ENCODE measurements around the gene ZNF799. TPM values are rescaled to one million over a fixed set of nuclear protein-coding genes. Genes with fewer than 3 reads are reported as not detected.

ZNF799 gene
- total and polyA plus RNA-seq, 4 donors, result 3.6 to 9.8 (median 5.8) TPM

- peaks cover 3 to 43% (median 26%) of the 10 kb centered on the region in 4 donors for H3K36me3 ChIP-seq (ENCODE audit: control insufficient read depth in 4 of 4, insufficient read depth in 4 of 4, low read length in 4 of 4)
- no peak for TF ChIP-seq CTCF (IDR thresholded peaks at IDR 0.05; ENCODE audit: control extremely low read depth, extremely low read depth)
- peaks cover 17 to 46% (median 21%) of the 10 kb centered on the region in 4 donors for H3K9me3 ChIP-seq (ENCODE audit: control insufficient read depth in 4 of 4, insufficient read depth in 3 of 4, low read length in 3 of 4)
- no peak overlapping the region for H3K4me3 ChIP-seq
- 93 to 95% methylated on average over 4 of the region's 4 CpGs for WGBS, 2 donors
- DNase-seq (no peak), ATAC-seq (ENCODE audit: insufficient read depth, low FRiP score) (no peak)
- no peaks in the 10 kb centered on the region for H3K4me1 ChIP-seq (ENCODE audit: control insufficient read depth in 5 of 5, insufficient read depth in 5 of 5, low read length in 5 of 5)
- H3K27ac ChIP-seq (ENCODE audit: low read depth in 1 of 2, low read length in 1 of 2), result no peak overlapping the region
- no peak overlapping the region for H3K9ac ChIP-seq (ENCODE audit: insufficient read depth in 1 of 2, low read length in 2 of 2)
- no peaks in the 10 kb centered on the region for H3K27me3 ChIP-seq (ENCODE audit: control insufficient read depth in 3 of 3, insufficient read depth in 3 of 3, low read length in 2 of 3)
Measured at GRCh38 chr19:12353375-12353774, 47.7 kb downstream of the ZNF799 start.

DNA sequence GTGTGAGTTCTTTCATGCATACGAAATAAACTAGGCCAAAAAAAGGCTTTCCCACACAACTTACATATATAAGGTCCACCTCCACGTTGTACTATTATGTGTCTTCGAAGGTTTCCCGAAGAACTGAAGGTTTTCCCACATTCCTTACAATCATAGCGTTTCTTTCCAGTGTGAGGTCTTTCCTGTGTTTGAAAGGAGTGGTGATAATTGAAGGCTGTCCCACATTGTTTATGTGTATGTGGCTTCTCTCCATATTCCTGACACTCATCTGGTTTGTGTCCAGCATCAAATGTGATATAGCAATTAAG is 50.2 kb downstream of the ZNF799 start:
- no peak for TF ChIP-seq CTCF (IDR thresholded peaks at IDR 0.05; ENCODE audit: control extremely low read depth, extremely low read depth)
- ATAC-seq (ENCODE audit: insufficient read depth, low FRiP score) (no peak), DNase-seq (no peak)
- H3K27me3 ChIP-seq (ENCODE audit: control insufficient read depth in 3 of 3, insufficient read depth in 3 of 3, low read length in 2 of 3), result no peaks in the 10 kb centered on the region
- H3K27ac ChIP-seq (ENCODE audit: low read depth in 1 of 2, low read length in 1 of 2), result no peak overlapping the region
- H3K9me3 ChIP-seq (ENCODE audit: control insufficient read depth in 4 of 4, insufficient read depth in 3 of 4, low read length in 3 of 4), result peaks cover 15 to 55% (median 25%) of the 10 kb centered on the region in 4 donors
- WGBS, 2 donors, result 97 to 98% methylated on average over 5 of the region's 5 CpGs
- no peaks in the 10 kb centered on the region for H3K4me1 ChIP-seq (ENCODE audit: control insufficient read depth in 5 of 5, insufficient read depth in 5 of 5, low read length in 5 of 5)
- H3K9ac ChIP-seq (ENCODE audit: insufficient read depth in 1 of 2, low read length in 2 of 2), result no peak overlapping the region
- no peak overlapping the region for H3K4me3 ChIP-seq
- peaks cover 3 to 43% (median 31%) of the 10 kb centered on the region in 4 donors for H3K36me3 ChIP-seq (ENCODE audit: control insufficient read depth in 4 of 4, insufficient read depth in 4 of 4, low read length in 4 of 4)

DNA sequence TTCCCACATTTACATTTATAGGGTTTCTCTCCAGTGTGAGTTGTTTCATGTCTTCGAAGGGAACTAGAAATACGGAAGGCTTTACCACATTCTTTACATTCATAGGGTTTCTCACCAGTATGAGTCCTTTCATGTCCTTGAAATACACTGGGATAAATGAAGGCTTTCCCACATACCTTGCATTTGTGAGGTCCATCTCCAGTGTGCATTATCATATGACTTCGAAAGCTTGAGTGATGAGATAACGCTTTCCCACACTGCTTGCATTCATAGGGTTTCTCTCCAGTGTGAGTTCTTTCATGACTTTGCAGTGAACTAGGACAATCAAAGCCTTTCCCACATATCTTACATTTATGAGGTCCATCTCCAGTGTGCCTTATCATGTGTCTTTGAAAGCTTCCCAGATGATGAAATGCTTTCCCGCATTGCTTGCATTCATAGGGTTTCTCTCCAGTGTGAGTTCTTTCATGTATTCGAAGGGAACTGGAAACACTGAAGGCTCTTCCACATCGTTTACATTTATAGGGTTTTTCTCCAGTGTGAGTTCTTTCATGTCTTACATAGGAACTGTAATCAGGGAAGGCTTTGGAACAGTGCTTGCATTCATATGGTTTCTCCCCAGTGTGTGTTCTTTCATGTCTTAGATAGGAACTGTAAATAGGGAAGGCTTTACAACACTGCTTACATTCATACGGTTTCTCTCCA is 50.7 kb downstream of the ZNF799 start:
- ATAC-seq (ENCODE audit: insufficient read depth, low FRiP score), result no peak
- H3K4me1 ChIP-seq (ENCODE audit: control insufficient read depth in 5 of 5, insufficient read depth in 5 of 5, low read length in 5 of 5), result no peaks in the 10 kb centered on the region
- DNase-seq, result no peak
- peaks cover 12 to 57% (median 25%) of the 10 kb centered on the region in 4 donors for H3K9me3 ChIP-seq (ENCODE audit: control insufficient read depth in 4 of 4, insufficient read depth in 3 of 4, low read length in 3 of 4)
- H3K36me3 ChIP-seq (ENCODE audit: control insufficient read depth in 4 of 4, insufficient read depth in 4 of 4, low read length in 4 of 4), result peaks cover 3 to 43% (median 31%) of the 10 kb centered on the region in 4 donors
- no peak overlapping the region for H3K27ac ChIP-seq (ENCODE audit: low read depth in 1 of 2, low read length in 1 of 2)
- WGBS, 2 donors, result 96 to 97% methylated on average over 8 of the region's 8 CpGs
- H3K27me3 ChIP-seq (ENCODE audit: control insufficient read depth in 3 of 3, insufficient read depth in 3 of 3, low read length in 2 of 3), result no peaks in the 10 kb centered on the region
- H3K4me3 ChIP-seq, result no peak overlapping the region
- H3K9ac ChIP-seq (ENCODE audit: insufficient read depth in 1 of 2, low read length in 2 of 2), result no peak overlapping the region
- no peak for TF ChIP-seq CTCF (IDR thresholded peaks at IDR 0.05; ENCODE audit: control extremely low read depth, extremely low read depth)

DNA sequence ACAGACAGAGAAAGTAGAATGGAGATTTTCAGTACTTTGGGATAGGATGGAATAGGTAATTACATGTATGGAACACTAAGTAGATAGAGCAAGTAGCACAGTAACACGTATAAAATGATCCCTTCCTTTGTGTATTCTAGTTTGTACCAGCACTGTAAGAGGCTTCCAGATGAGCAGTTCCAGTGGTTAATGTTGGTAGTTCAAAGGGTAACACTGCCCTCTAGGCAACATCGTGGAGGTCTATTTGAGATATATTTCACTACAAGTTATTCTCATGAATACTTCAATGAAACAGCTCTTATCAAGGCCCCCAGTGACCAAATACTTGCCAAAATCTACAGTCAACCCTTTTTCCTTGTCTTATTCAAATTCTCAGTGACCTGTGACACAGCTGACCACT is 54.2 kb downstream of the ZNF799 start:
- Histone ChIP-seq H3K27me3 (ENCODE audit: control insufficient read depth in 3 of 3, insufficient read depth in 3 of 3, low read length in 2 of 3) (no peaks in the 10 kb centered on the region), H3K4me3 (no peak overlapping the region), H3K4me1 (ENCODE audit: control insufficient read depth in 5 of 5, insufficient read depth in 5 of 5, low read length in 5 of 5) (no peaks in the 10 kb centered on the region), H3K36me3 (ENCODE audit: control insufficient read depth in 4 of 4, insufficient read depth in 4 of 4, low read length in 4 of 4) (peaks cover 3 to 31% (median 26%) of the 10 kb centered on the region in 4 donors), H3K9me3 (ENCODE audit: control insufficient read depth in 4 of 4, insufficient read depth in 3 of 4, low read length in 3 of 4) (peaks cover 6 to 49% (median 24%) of the 10 kb centered on the region in 4 donors), H3K9ac (ENCODE audit: insufficient read depth in 1 of 2, low read length in 2 of 2) (no peak overlapping the region), H3K27ac (ENCODE audit: low read depth in 1 of 2, low read length in 1 of 2) (no peak overlapping the region)
- no peak for TF ChIP-seq CTCF (IDR thresholded peaks at IDR 0.05; ENCODE audit: control extremely low read depth, extremely low read depth)
- WGBS, 2 donors, result 65 to 79% methylated on average over 2 of the region's 2 CpGs
- ATAC-seq (ENCODE audit: insufficient read depth, low FRiP score) (no peak), DNase-seq (no peak)
